Activated T-helper 1 cell treated with Interleukin-2 at 50 U/mL for 16 hours (primary cell): ENCODE data around the gene KRTAP2-2.
"Not testable (repeated sequence)": the region's sequence is repeated elsewhere in the genome, so short reads cannot be mapped to it uniquely, and the experiment has no call there.

Experiments
- DNase-seq: peaks from one replicate; pipeline ENCODE4 v3.0.0-alpha.2; 2020; ENCODE audit warnings: low read depth

Gene KRTAP2-2

GRCh38 chr17:41055130-41055529 lies at the start of gene KRTAP2-2:
KRTAP2-2 (minus strand) TSS chr17:41055230; CDS start chr17:41055211, 19 bp downstream.
- DNase-seq: not testable (repeated sequence)

DNA sequence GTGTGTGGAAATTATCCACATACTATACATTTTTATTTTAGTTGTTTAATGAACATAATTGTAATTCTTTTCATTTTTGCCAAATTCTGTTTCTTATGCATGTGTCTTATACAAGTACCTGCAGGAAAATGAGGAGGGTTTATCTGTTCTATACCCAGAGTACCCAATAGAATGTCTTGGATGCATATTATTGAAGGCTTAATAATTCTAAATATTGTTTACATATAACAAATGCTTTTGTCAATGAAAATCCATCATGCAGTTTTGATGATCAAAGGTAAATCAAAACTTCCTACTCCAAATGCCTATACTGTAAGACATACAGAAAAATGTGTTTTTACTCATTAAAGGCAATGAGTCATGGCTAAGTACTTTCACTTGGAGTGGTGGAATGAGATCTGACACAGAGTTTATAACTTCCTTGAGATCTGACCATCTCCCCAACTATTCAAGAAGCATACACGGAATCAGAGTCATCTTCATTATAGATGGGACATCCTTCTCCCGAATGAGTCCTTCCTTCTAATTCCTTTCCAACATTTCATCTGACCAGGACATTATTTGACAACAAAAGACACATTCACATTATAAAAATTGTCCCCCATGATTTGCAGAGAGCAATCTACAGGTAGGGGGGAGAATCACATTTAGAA lies 49.5 kb upstream of the KRTAP2-2 start:
- not testable (repeated sequence) for DNase-seq

- no peak for DNase-seq
These were observed 48.9 kb upstream of the KRTAP2-2 start for GRCh38 chr17:41103896-41104295.

- no peak for DNase-seq
These were observed 46.7 kb upstream of the KRTAP2-2 start, which contains the start of gene KRTAP4-16 for GRCh38 chr17:41101586-41102259. KRTAP4-16 (minus strand) TSS chr17:41102209; CDS start chr17:41102209, 0 bp downstream.

- DNase-seq: not testable (repeated sequence)
These were observed 44.9 kb upstream of the KRTAP2-2 start for GRCh38 chr17:41099682-41100480.

- no peak for DNase-seq
These were observed 43.5 kb upstream of the KRTAP2-2 start for GRCh38 chr17:41098481-41098880.

DNA sequence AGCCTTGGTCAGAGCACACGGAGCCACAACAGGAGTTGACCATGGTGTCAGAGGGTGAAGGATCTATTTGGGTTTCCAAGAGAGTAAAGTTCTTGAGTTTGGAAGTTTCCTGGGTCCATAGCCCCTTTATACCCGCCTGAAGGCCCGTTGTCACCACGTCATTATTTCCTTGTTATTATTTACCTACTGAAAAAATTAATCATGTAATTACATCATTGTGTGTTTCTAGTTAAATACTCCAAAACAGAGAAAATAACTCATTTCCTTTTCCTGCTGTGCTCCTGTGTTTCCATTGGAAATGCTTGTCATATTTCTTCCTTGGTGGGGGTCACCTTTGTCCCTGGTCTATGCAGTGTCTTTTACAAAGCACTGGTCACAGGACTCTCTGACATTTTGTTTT lies 43.0 kb upstream of the KRTAP2-2 start, which contains the start of gene KRTAP4-8:
Gene KRTAP4-8, minus strand, starts transcription at position 101 of the 400 bp plus-strand sequence. Its CDS starts 58 bp downstream, at position 43.
- no peak for DNase-seq

GRCh38 chr17:41096055-41096454 lies 41.0 kb upstream of the KRTAP2-2 start:
- DNase-seq: no peak

GRCh38 chr17:41088760-41089352 lies 33.8 kb upstream of the KRTAP2-2 start:
- not testable (repeated sequence) for DNase-seq

DNA sequence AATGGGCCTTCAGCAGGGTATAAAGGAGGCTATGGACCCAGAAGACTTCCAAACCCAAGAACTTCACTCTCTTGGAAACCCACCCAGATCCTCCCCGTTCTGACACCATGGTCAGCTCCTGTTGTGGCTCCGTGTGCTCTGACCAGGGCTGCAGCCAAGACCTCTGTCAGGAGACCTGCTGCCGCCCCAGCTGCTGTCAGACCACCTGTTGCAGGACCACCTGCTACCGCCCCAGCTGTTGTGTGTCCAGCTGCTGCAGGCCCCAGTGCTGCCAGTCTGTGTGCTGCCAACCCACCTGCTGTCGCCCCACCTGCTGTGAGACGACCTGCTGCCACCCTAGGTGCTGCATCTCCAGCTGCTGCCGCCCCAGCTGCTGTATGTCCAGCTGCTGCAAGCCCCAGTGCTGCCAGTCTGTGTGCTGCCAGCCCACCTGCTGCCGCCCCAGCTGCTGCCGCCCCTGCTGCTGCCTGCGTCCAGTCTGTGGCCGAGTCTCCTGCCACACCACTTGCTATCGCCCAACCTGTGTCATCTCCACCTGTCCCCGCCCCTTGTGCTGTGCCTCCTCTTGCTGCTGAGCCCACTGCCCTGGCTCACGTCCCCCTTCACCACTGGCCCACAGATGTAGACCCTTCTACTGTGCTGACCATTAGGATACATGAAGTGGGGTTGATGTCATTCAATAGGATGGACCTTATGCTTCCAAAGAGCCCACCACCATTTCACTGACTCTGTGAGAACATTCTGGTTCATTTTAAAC lies 29.2 kb upstream of the KRTAP2-2 start, which contains the start of gene KRTAP4-7:
Gene KRTAP4-7, plus strand, starts transcription at position 51 of the 757 bp plus-strand sequence. Its CDS starts 57 bp downstream, at position 108.
- DNase-seq: not testable (repeated sequence)

DNA sequence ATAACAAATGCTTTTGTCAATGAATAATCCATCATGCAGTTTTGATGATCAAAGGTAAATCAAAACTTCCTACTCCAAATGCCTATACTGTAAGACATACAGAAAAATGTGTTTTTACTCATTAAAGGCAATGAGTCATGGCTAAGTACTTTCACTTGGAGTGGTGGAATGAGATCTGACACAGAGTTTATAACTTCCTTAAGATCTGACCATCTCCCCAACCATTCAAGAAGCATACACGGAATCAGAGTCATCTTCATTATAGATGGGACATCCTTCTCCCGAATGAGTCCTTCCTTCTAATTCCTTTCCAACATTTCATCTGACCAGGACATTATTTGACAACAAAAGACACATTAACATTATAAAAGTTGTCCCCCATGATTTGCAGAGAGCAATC lies 28.4 kb upstream of the KRTAP2-2 start:
- not testable (repeated sequence) for DNase-seq

GRCh38 chr17:41082626-41083025 lies 27.6 kb upstream of the KRTAP2-2 start:
- no peak for DNase-seq

- DNase-seq: no peak
These were observed 21.8 kb upstream of the KRTAP2-2 start for GRCh38 chr17:41076788-41077187.

DNA sequence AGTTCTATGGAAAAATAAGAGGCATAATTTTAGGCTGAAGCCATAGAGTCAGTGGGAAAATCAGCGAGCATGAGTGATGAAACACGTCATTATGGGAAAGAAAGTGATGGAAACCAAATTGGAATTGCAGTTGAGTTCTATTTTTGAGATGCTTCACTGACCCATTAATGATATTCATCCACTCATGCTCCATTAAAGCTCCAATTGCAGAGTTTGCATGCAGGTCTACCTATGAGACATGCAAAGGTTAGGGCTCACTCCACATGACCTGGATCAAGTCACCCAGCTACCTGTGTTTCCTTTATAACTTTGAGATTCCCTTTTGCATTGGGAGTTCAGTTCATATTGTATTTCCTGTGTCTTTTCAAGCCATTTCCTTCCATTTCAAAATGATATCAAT lies 18.6 kb upstream of the KRTAP2-2 start:
- DNase-seq: no peak

GRCh38 chr17:41071606-41072360 lies 16.8 kb upstream of the KRTAP2-2 start:
- no peak for DNase-seq

DNA sequence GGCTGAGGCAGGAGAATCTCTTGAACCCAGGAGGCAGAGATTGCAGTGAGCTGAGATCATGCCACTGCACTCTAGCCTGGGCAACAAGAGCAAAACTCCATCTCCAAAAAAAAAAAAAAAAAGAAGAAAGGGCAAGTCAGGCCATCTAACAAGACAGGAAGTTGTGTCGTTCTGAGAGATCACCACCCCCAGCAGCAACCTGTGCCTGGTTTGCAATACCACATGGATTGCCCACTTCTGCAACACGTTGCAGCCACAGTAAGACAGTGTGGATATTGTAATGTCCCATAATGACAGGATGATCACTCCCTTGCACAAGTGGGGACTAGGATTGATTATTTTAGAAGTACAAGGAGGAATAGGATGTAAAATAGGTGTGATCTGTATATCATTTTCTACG lies 14.0 kb upstream of the KRTAP2-2 start:
- DNase-seq: no peak

GRCh38 chr17:41067281-41067680 lies 12.3 kb upstream of the KRTAP2-2 start:
- DNase-seq: no peak

DNA sequence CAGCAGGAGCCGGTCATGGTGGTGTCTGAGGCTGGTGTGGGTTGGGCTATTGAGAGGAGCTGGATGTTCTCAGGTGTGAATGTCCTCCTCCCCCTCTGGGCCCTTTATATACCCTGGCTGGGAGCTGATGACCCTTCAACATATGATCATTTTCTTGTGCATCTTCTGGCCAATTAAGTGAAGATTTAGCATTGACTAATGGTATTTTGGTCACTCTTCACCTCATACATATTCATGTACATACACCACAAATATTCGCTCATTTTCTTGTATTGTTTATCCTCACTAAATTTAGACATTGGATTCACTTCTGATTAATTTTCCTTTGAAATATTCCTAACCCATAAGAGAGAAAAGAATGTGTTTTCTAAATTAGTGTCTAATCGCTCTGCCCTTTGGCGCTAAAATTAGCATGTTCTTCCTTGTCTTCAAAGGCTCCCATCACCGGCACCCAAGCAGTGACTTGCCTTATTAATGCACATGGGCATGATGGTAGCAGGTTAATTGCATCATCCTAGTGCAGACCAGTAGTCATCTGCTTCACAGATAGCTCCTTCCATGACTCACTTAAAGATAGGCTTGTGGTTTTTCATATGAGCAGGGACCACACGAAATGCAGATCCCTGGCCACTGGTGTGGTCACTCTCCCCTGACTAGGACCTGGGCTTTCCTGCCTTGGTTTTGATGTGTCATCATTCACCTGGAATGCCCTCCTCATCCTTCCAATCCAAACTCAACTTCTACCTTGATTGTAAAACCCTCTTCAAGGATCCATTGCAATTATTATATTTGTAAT lies 11.0 kb upstream of the KRTAP2-2 start, which contains the start of gene KRTAP2-4:
Gene KRTAP2-4, minus strand, starts transcription at position 51 of the 796 bp plus-strand sequence. Its CDS starts 34 bp downstream, at position 17.
- DNase-seq: no peak

DNA sequence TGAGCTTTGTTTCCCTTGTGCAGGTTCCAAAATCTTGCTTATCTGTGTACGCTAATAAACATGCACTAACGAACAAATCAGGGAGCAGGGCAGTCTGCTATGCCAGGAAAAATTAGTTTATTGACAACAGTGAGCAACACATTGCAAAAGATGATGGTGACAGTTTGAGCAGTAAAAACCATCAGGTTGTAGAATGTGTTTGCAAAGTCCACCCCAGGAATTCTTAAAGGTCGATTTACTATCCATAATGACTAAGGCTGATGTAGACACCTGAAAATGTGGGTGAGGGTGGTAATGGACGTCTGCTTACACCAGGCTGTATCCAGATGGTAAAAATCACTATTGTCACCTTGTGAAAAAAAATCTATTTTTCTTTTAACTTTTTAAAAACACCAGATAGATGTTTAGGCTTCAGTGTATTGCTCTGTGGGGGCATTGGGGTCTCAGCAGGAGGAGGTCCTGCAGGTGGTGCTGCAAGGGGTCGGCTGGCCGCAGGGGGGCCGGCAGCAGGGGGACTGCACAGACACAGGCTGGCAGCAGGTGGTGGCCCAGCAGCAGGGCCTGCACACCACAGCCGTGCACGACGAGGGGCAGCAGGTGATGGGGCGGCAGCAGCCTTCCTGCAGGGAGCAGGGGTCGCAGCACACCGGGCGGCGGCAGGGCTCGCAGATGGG lies 10.1 kb upstream of the KRTAP2-2 start:
- not testable (repeated sequence) for DNase-seq
